CD14-positive monocyte (primary cell): ENCODE measurements around the gene SLC2A6. TPM values are rescaled to one million over a fixed set of nuclear protein-coding genes. Genes with fewer than 3 reads are reported as not detected.

Experiments
- DNase-seq, 3 donors: peaks; one replicate each; pipeline ENCODE4 v3.0.0-alpha.2; 2011 to 2022
- H2AFZ ChIP-seq: 2 replicates; pipeline ENCODE4 v1.6.0; 2012; ENCODE audit warnings: mild to moderate bottlenecking, low read depth, low read length, inconsistent platforms; ENCODE audit not compliant: insufficient read depth, poor library complexity, severe bottlenecking
- H3K27ac ChIP-seq, 2 donors: 1 replicate in 1 of 2; 2 replicates in 1 of 2; pipeline ENCODE4 v1.5.1; 2012 to 2013; ENCODE audit warnings: low read length in 2 of 2, control low read depth in 1 of 2, inconsistent platforms in 1 of 2, low read depth in 1 of 2, mild to moderate bottlenecking in 1 of 2
- H3K27me3 ChIP-seq, 2 donors: one replicate each; pipeline versions ENCODE4 v1.6.0 to v1.6.1; 2011 to 2013; ENCODE audit warnings: low read length in 2 of 2; ENCODE audit not compliant: control insufficient read depth in 2 of 2, insufficient read depth in 2 of 2
- H3K36me3 ChIP-seq, 2 donors: replicated peaks in 1 of 2; 1 replicate in 1 of 2; 2 replicates in 1 of 2; pipeline versions ENCODE4 v1.5.1 to v1.6.1; 2012 to 2013; ENCODE audit warnings: low read length in 2 of 2, control low read depth in 1 of 2, inconsistent platforms in 1 of 2, mild to moderate bottlenecking in 1 of 2; ENCODE audit not compliant: insufficient read depth in 2 of 2, control insufficient read depth in 1 of 2
- H3K4me1 ChIP-seq, 2 donors: 1 replicate in 1 of 2; 2 replicates in 1 of 2; pipeline versions ENCODE4 v1.5.1 to v1.6.1; 2012 to 2013; ENCODE audit warnings: low read length in 2 of 2, control low read depth in 1 of 2, inconsistent platforms in 1 of 2, mild to moderate bottlenecking in 1 of 2, moderate library complexity in 1 of 2; ENCODE audit not compliant: insufficient read depth in 2 of 2, control insufficient read depth in 1 of 2
- H3K4me2 ChIP-seq: replicated peaks from 2 replicates; pipeline ENCODE3; 2012; ENCODE audit warnings: low read length, moderate library complexity, mild to moderate bottlenecking; ENCODE audit not compliant: poor library complexity, severe bottlenecking; ENCODE audit errors: extremely low read depth
- H3K4me3 ChIP-seq, 3 experiments: fragments of 200-600 bp in 1 of 3; sonication (generic) in 1 of 3; replicated peaks in 1 of 3; 1 replicate in 2 of 3; 2 replicates in 1 of 3; pipeline ENCODE4 v1.5.1; 2011 to 2013; ENCODE audit warnings: low read length in 3 of 3, mild to moderate bottlenecking in 3 of 3, control low read depth in 2 of 3, low read depth in 2 of 3, inconsistent platforms in 1 of 3, moderate library complexity in 1 of 3
- H3K79me2 ChIP-seq: 2 replicates; pipeline ENCODE4 v1.6.0; 2012; ENCODE audit warnings: mild to moderate bottlenecking, control low read depth, inconsistent platforms, low read length, moderate library complexity; ENCODE audit not compliant: insufficient read depth
- H3K9ac ChIP-seq: 2 replicates; pipeline ENCODE4 v1.6.0; 2017; ENCODE audit warnings: low read length, mild to moderate bottlenecking; ENCODE audit not compliant: insufficient read depth, poor library complexity, severe bottlenecking
- H3K9me3 ChIP-seq, 2 donors: replicated peaks in 1 of 2; 1 replicate in 1 of 2; 2 replicates in 1 of 2; pipeline versions ENCODE4 v1.5.1 to v1.6.1; 2012 to 2013; ENCODE audit warnings: low read length in 2 of 2, control low read depth in 1 of 2; ENCODE audit not compliant: control insufficient read depth in 1 of 2, insufficient read depth in 1 of 2
- H4K20me1 ChIP-seq: 2 replicates; pipeline ENCODE4 v1.6.0; 2012; ENCODE audit warnings: mild to moderate bottlenecking, low read length, control low read depth, moderate library complexity; ENCODE audit not compliant: insufficient read depth
- H3K27ac Mint-ChIP-seq, 7 donors: one replicate each; pipeline ENCODE4 v1.8.0; 2020; ENCODE audit warnings: mild to moderate bottlenecking in 7 of 7, mixed read lengths in 7 of 7, moderate library complexity in 6 of 7, inconsistent platforms in 2 of 7
- H3K27me3 Mint-ChIP-seq, 3 donors: one replicate each; pipeline ENCODE4 v1.8.0; 2021 to 2022; ENCODE audit warnings: low read depth in 3 of 3, mild to moderate bottlenecking in 3 of 3, mixed read lengths in 3 of 3, moderate library complexity in 3 of 3, inconsistent platforms in 1 of 3
- H3K36me3 Mint-ChIP-seq, 2 donors: one replicate each; pipeline ENCODE4 v1.8.0; 2020; ENCODE audit warnings: mixed read lengths in 2 of 2, inconsistent platforms in 1 of 2, mild to moderate bottlenecking in 1 of 2
- H3K4me1 Mint-ChIP-seq: one replicate; pipeline ENCODE4 v1.8.0; 2020; ENCODE audit warnings: mild to moderate bottlenecking, mixed read lengths
- H3K4me3 Mint-ChIP-seq, 2 donors: one replicate each; pipeline ENCODE4 v1.8.0; 2020; ENCODE audit warnings: mild to moderate bottlenecking in 2 of 2, mixed read lengths in 2 of 2, moderate library complexity in 1 of 2
- H3K9me3 Mint-ChIP-seq, 7 donors: one replicate each; pipeline ENCODE4 v1.8.0; 2020 to 2022; ENCODE audit warnings: mixed read lengths in 7 of 7, mild to moderate bottlenecking in 6 of 7, moderate library complexity in 6 of 7, inconsistent platforms in 2 of 7
- CTCF ChIP-seq: fragments of 200-600 bp; IDR thresholded peaks from one replicate; pipeline ENCODE4 v1.8.0; 2022; ENCODE audit warnings: antibody characterized with exemption, mild to moderate bottlenecking
- WGBS: methylation state at CpG from one replicate; pipeline ENCODE4 v1.1.5; 2013; ENCODE audit warnings: missing lambda C conversion rate; ENCODE audit not compliant: insufficient coverage; 5-methylcytosine and 5-hydroxymethylcytosine counted together
- intact Hi-C, 2 donors: fragments of 100-400 bp; cut with micrococcal nuclease; formaldehyde crosslinking; loops; one replicate each; pipeline versions ENCODE4 v1.15.0 to v1.15.1; 2023
- polyA plus RNA-seq, 3 donors: library from polyadenylated mRNA; depleted of rRNA in 1 of 3; unstranded in 2 of 3; stranded (reverse) in 1 of 3; fragments of 300-500 nt in 2 of 3; fragments of >200 nt in 1 of 3; fragmentation: Illumina TruSeq in 2 of 3; gene quantifications; 1 replicate in 2 of 3; 2 replicates in 1 of 3; pipeline ENCODE4 v1.2.3, GENCODE V29; 2012 to 2021

SLC2A6 gene
- polyA plus RNA-seq, 3 donors = 43.2 to 127 (median 60.4) TPM

- Histone ChIP-seq H3K4me2 (no peak overlapping the region), H3K9me3 (no peaks in the 10 kb centered on the region), H3K79me2 (no peaks in the 10 kb centered on the region), H3K4me3 (no peak overlapping the region), H4K20me1 (no peaks in the 10 kb centered on the region), H3K27me3 (no peaks in the 10 kb centered on the region), H3K4me1 (no peaks in the 10 kb centered on the region), H3K9ac (no peak overlapping the region), H3K27ac (no peak overlapping the region), H2AFZ (no peak overlapping the region), H3K36me3 (no peaks in the 10 kb centered on the region)
- H3K27ac Mint-ChIP-seq = no peak overlapping the region
- DNase-seq = no peak
- intact Hi-C loops = no loop called here
- 95% methylated on average over 24 of the region's 24 CpGs for WGBS
- no peak for TF ChIP-seq CTCF
- peaks cover 0 to 2% (median 1%) of the 10 kb centered on the region in 3 donors for H3K27me3 Mint-ChIP-seq
- H3K4me1 Mint-ChIP-seq = no peaks in the 10 kb centered on the region
- H3K9me3 Mint-ChIP-seq = no peaks in the 10 kb centered on the region
- no peaks in the 10 kb centered on the region for H3K36me3 Mint-ChIP-seq
- H3K4me3 Mint-ChIP-seq = no peak overlapping the region
These were observed 41.4 kb upstream of the SLC2A6 start for GRCh38 chr9:133520121-133520835.

- Histone ChIP-seq H4K20me1 (no peaks in the 10 kb centered on the region), H2AFZ (no peak overlapping the region), H3K4me3 (no peak overlapping the region), H3K4me2 (no peak overlapping the region), H3K4me1 (no peaks in the 10 kb centered on the region), H3K27me3 (no peaks in the 10 kb centered on the region), H3K79me2 (no peaks in the 10 kb centered on the region), H3K9ac (no peak overlapping the region), H3K27ac (no peak overlapping the region), H3K36me3 (no peaks in the 10 kb centered on the region), H3K9me3 (no peaks in the 10 kb centered on the region)
- no peaks in the 10 kb centered on the region for H3K9me3 Mint-ChIP-seq
- no peaks in the 10 kb centered on the region for H3K4me1 Mint-ChIP-seq
- no peak overlapping the region for H3K4me3 Mint-ChIP-seq
- intact Hi-C loops = no loop called here
- H3K27me3 Mint-ChIP-seq = peaks cover 0 to 2% (median 1%) of the 10 kb centered on the region in 3 donors
- no peak for TF ChIP-seq CTCF
- no peak overlapping the region for H3K27ac Mint-ChIP-seq
- no peak for DNase-seq
- H3K36me3 Mint-ChIP-seq = no peaks in the 10 kb centered on the region
- WGBS = 90% methylated on average over 2 of the region's 7 CpGs
These were observed 40.8 kb upstream of the SLC2A6 start for GRCh38 chr9:133519693-133520092.
